Astrocyte (in vitro differentiated cells and primary cell): ENCODE measurements around the gene CCNI.

ENCODE experiments used
- CTCF ChIP-seq: IDR thresholded peaks from 2 replicates; pipeline ENCODE4 v1.5.1; 2011; ENCODE audit warnings: low read depth, mild to moderate bottlenecking, inconsistent platforms, low read length, moderate library complexity; ENCODE audit not compliant: insufficient read depth
- EZH2 ChIP-seq: IDR thresholded peaks from 2 replicates; pipeline ENCODE4 v1.6.1; 2012; ENCODE audit warnings: mild to moderate bottlenecking, low read length, inconsistent platforms; ENCODE audit not compliant: insufficient read depth

GRCh38 chr4:77040854-77041725 lies 34.7 kb downstream of the CCNI start:
- TF ChIP-seq CTCF = no peak
- TF ChIP-seq EZH2 = no peak
